Measurements from ENCODE around the gene RAPGEF4. TPM values are rescaled to one million over a fixed set of nuclear protein-coding genes. Genes with fewer than 3 reads are reported as not detected.

Gene RAPGEF4
- total RNA-seq, 1 experiment from 2014 or later, result 2.2 TPM

- POLR2A ChIA-PET, result no interaction called here
- no peak for ATAC-seq
- CTCF ChIA-PET, result interaction anchor here (1.0 kb wide), 1 partner anchor 15 kb away, joined by 4 read pairs; no protein-coding TSS in a partner anchor
- no peak for TF ChIP-seq ZNF396 (CRISPR knock-in tag; IDR thresholded peaks at IDR 0.05; ENCODE audit: borderline replicate concordance)
- no peak for TF ChIP-seq TCF7 (CRISPR knock-in tag; IDR thresholded peaks at IDR 0.05; ENCODE audit: low read depth)
- no peak for TF ChIP-seq ATF6 (CRISPR knock-in tag; IDR thresholded peaks at IDR 0.05)
- TF ChIP-seq OVOL2 (CRISPR knock-in tag; IDR thresholded peaks at IDR 0.05; ENCODE audit: borderline replicate concordance), result no peak
- TF ChIP-seq, protein P1, sequence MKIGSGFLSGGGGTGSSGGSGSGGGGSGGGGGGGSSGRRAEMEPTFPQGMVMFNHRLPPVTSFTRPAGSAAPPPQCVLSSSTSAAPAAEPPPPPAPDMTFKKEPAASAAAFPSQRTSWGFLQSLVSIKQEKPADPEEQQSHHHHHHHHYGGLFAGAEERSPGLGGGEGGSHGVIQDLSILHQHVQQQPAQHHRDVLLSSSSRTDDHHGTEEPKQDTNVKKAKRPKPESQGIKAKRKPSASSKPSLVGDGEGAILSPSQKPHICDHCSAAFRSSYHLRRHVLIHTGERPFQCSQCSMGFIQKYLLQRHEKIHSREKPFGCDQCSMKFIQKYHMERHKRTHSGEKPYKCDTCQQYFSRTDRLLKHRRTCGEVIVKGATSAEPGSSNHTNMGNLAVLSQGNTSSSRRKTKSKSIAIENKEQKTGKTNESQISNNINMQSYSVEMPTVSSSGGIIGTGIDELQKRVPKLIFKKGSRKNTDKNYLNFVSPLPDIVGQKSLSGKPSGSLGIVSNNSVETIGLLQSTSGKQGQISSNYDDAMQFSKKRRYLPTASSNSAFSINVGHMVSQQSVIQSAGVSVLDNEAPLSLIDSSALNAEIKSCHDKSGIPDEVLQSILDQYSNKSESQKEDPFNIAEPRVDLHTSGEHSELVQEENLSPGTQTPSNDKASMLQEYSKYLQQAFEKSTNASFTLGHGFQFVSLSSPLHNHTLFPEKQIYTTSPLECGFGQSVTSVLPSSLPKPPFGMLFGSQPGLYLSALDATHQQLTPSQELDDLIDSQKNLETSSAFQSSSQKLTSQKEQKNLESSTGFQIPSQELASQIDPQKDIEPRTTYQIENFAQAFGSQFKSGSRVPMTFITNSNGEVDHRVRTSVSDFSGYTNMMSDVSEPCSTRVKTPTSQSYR (CRISPR knock-in tag; IDR thresholded peaks at IDR 0.05), result no peak
- TF ChIP-seq, protein P2, sequence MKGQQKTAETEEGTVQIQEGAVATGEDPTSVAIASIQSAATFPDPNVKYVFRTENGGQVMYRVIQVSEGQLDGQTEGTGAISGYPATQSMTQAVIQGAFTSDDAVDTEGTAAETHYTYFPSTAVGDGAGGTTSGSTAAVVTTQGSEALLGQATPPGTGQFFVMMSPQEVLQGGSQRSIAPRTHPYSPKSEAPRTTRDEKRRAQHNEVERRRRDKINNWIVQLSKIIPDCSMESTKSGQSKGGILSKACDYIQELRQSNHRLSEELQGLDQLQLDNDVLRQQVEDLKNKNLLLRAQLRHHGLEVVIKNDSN (CRISPR knock-in tag; IDR thresholded peaks at IDR 0.05), result no peak
- TF ChIP-seq NFATC4 (CRISPR knock-in tag; IDR thresholded peaks at IDR 0.05), result no peak
- no peak for TF ChIP-seq MYBL2 (CRISPR knock-in tag; IDR thresholded peaks at IDR 0.05)
- TF ChIP-seq ZNF512 (CRISPR knock-in tag; IDR thresholded peaks at IDR 0.05; ENCODE audit: borderline replicate concordance), result no peak
- TF ChIP-seq ATF1 (CRISPR knock-in tag; IDR thresholded peaks at IDR 0.05), result no peak
- no peak for TF ChIP-seq SP1 (CRISPR knock-in tag; conservative IDR thresholded peaks at IDR 0.05)
- TF ChIP-seq, protein P3, sequence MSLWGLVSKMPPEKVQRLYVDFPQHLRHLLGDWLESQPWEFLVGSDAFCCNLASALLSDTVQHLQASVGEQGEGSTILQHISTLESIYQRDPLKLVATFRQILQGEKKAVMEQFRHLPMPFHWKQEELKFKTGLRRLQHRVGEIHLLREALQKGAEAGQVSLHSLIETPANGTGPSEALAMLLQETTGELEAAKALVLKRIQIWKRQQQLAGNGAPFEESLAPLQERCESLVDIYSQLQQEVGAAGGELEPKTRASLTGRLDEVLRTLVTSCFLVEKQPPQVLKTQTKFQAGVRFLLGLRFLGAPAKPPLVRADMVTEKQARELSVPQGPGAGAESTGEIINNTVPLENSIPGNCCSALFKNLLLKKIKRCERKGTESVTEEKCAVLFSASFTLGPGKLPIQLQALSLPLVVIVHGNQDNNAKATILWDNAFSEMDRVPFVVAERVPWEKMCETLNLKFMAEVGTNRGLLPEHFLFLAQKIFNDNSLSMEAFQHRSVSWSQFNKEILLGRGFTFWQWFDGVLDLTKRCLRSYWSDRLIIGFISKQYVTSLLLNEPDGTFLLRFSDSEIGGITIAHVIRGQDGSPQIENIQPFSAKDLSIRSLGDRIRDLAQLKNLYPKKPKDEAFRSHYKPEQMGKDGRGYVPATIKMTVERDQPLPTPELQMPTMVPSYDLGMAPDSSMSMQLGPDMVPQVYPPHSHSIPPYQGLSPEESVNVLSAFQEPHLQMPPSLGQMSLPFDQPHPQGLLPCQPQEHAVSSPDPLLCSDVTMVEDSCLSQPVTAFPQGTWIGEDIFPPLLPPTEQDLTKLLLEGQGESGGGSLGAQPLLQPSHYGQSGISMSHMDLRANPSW (CRISPR knock-in tag; conservative IDR thresholded peaks at IDR 0.05; ENCODE audit: low read depth), result no peak
- no peak for TF ChIP-seq TP53 (CRISPR knock-in tag; IDR thresholded peaks at IDR 0.05)
- no peak for TF ChIP-seq CBFB (CRISPR knock-in tag; IDR thresholded peaks at IDR 0.05; ENCODE audit: low read depth)
- no peaks in the 10 kb centered on the region; the same call in 1 of the 2 replicates for H3K27me3 Mint-ChIP-seq (ENCODE audit: low read depth)
- peaks cover 12% of the 10 kb centered on the region for H3K4me1 Mint-ChIP-seq
- H3K27ac Mint-ChIP-seq, result no peak overlapping the region
- DNase-seq (ENCODE audit: low spot score), result no peak
- H3K4me3 Mint-ChIP-seq, result no peak overlapping the region
- no peaks in the 10 kb centered on the region for H3K36me3 Mint-ChIP-seq
- H3K9me3 Mint-ChIP-seq, result no peaks in the 10 kb centered on the region
Measured at GRCh38 chr2:172957734-172958133, 222.1 kb downstream of the RAPGEF4 start.

- POLR2A ChIA-PET, result no interaction called here
- CTCF ChIA-PET, result no interaction called here
- ATAC-seq (no peak), DNase-seq (ENCODE audit: low spot score) (no peak)
- Mint-ChIP-seq H3K36me3 (no peaks in the 10 kb centered on the region), H3K9me3 (no peaks in the 10 kb centered on the region), H3K27ac (no peak overlapping the region), H3K4me3 (no peak overlapping the region), H3K4me1 (peaks cover 10% of the 10 kb centered on the region), H3K27me3 (ENCODE audit: low read depth) (no peaks in the 10 kb centered on the region)
- TF ChIP-seq PRRX2 (CRISPR knock-in tag; IDR thresholded peaks at IDR 0.05) (no peak), ZNF423 (CRISPR knock-in tag; IDR thresholded peaks at IDR 0.05) (no peak), ZNF138 (CRISPR knock-in tag; conservative IDR thresholded peaks at IDR 0.05) (no peak), ZNF416 (CRISPR knock-in tag; IDR thresholded peaks at IDR 0.05) (no peak), PRDM15 (CRISPR knock-in tag; IDR thresholded peaks at IDR 0.05) (no peak), ATF6 (CRISPR knock-in tag; IDR thresholded peaks at IDR 0.05) (no peak)
- TF ChIP-seq, protein P2 (CRISPR knock-in tag; IDR thresholded peaks at IDR 0.05), result no peak
Measured at GRCh38 chr2:172962082-172962481, 226.4 kb downstream of the RAPGEF4 start.
